K562 (cell line): ENCODE data around the gene TRAPPC12. TPM values are rescaled to one million over a fixed set of nuclear protein-coding genes. Genes with fewer than 3 reads are reported as not detected.
A peak's percentile ranks its signal among the peaks of the same experiment; 100 is the strongest.

ENCODE experiments used
- ATAC-seq: fragments of 200-7000 bp; cut with Tn5 transposase; 3 replicates; pipeline ENCODE4 v1.9.1; 2020; ENCODE audit warnings: moderate library complexity
- BruUV-seq: library from RNA; stranded (reverse); fragments of 400-500 nt; replicated peaks from 2 replicates; lab custom pipeline; 2021; lab: Mats Ljungman, UMichigan
- CTCF ChIA-PET: fragments of 300-600 bp; formaldehyde crosslinking; extraction: SDS; loops from one replicate; lab custom pipeline; 2021; ENCODE audit warnings: low intra/inter-chr PET ratio; lab: Yijun Ruan, JAX
- POLR2A ChIA-PET: fragments of 300-600, 350-650 bp; sonication (Branson Sonifier 250); formaldehyde crosslinking; extraction: SDS; loops from one replicate; lab custom pipeline; 2021; ENCODE audit warnings: antibody characterized with exemption, inconsistent platforms; lab: Yijun Ruan, JAX
- DNase-seq, 4 experiments: peaks; one replicate each; pipeline versions ENCODE4 v3.0.0 to v3.0.0-alpha.2; 2011 to 2018; ENCODE audit warnings: low spot score in 3 of 4, mixed read lengths in 3 of 4; ENCODE audit errors: extremely low read depth in 1 of 4
- FAIRE-seq: peaks from 2 replicates; lab custom pipeline; 2011; peaks lifted over from hg19 to GRCh38; lab: Jason Lieb, UNC
- H2AFZ ChIP-seq: 2 replicates; pipeline ENCODE4 v1.6.0; 2011; ENCODE audit warnings: low read depth, low read length, control low read depth, inconsistent platforms
- H3K27ac ChIP-seq: fragments of 200-600 bp; 3 replicates; pipeline ENCODE4 v1.8.0; 2011; ENCODE audit warnings: low read depth, mild to moderate bottlenecking, control low read depth, inconsistent platforms, low read length, moderate library complexity, mixed read lengths; ENCODE audit errors: extremely low read depth
- H3K27me3 ChIP-seq, 2 experiments: fragments of 300-600 bp in 1 of 2; 2 replicates in 1 of 2; 3 replicates in 1 of 2; pipeline versions ENCODE4 v1.6.0 to v1.8.0; 2011; ENCODE audit warnings: inconsistent platforms in 2 of 2, low read length in 2 of 2, mild to moderate bottlenecking in 1 of 2, mixed read lengths in 1 of 2, moderate library complexity in 1 of 2; ENCODE audit not compliant: control insufficient read depth in 2 of 2, insufficient read depth in 2 of 2
- H3K36me3 ChIP-seq: fragments of 300-600 bp; 3 replicates; pipeline ENCODE4 v1.8.0; 2011; ENCODE audit warnings: mild to moderate bottlenecking, low read length, inconsistent platforms; ENCODE audit not compliant: control insufficient read depth, insufficient read depth
- H3K4me1 ChIP-seq, 2 experiments: fragments of 200-600 bp in 1 of 2; replicated peaks in 1 of 2; 2 replicates in 1 of 2; 3 replicates in 1 of 2; pipeline versions ENCODE4 v1.5.1 to v1.8.0; 2011; ENCODE audit warnings: inconsistent platforms in 2 of 2, low read length in 2 of 2, mild to moderate bottlenecking in 1 of 2, mixed read lengths in 1 of 2, moderate library complexity in 1 of 2; ENCODE audit not compliant: control insufficient read depth in 2 of 2, insufficient read depth in 2 of 2
- H3K4me2 ChIP-seq: 2 replicates; pipeline ENCODE4 v1.6.1; 2011; ENCODE audit warnings: low read length, control low read depth, inconsistent platforms, mixed read lengths; ENCODE audit not compliant: insufficient read depth
- H3K4me3 ChIP-seq: fragments of 200-600 bp; sonication (generic), shearing (Covaris generic); 2 replicates; pipeline ENCODE4 v1.5.1; 2016; ENCODE audit warnings: control low read depth, inconsistent platforms
- H3K79me2 ChIP-seq: fragments of 200-600 bp; 3 replicates; pipeline ENCODE4 v1.8.0; 2011; ENCODE audit warnings: low read length, inconsistent platforms; ENCODE audit not compliant: control insufficient read depth, insufficient read depth
- H3K9ac ChIP-seq, 2 experiments: 2 replicates each; pipeline versions ENCODE4 v1.6.0 to v1.6.1; 2011; ENCODE audit warnings: low read depth in 2 of 2, low read length in 2 of 2, control low read depth in 1 of 2, inconsistent platforms in 1 of 2, mild to moderate bottlenecking in 1 of 2, mixed read lengths in 1 of 2; ENCODE audit not compliant: insufficient read depth in 1 of 2
- H3K9me1 ChIP-seq: one replicate; pipeline ENCODE4 v1.6.0; 2011; ENCODE audit warnings: inconsistent platforms, mild to moderate bottlenecking, low read length, moderate library complexity; ENCODE audit not compliant: control insufficient read depth, insufficient read depth
- H3K9me3 ChIP-seq: replicated peaks from 2 replicates; pipeline ENCODE4 v1.5.1; 2011; ENCODE audit warnings: low read depth, low read length, inconsistent platforms; ENCODE audit not compliant: control insufficient read depth, insufficient read depth
- H4K20me1 ChIP-seq: replicated peaks from 2 replicates; pipeline ENCODE4 v1.6.1; 2011; ENCODE audit warnings: low read length, inconsistent platforms, mixed read lengths; ENCODE audit not compliant: control insufficient read depth, insufficient read depth
- ATF4 ChIP-seq: fragments of 450-650 bp; formaldehyde crosslinking; IDR thresholded peaks from 2 replicates; pipeline ENCODE4 v1.4.0; 2022; ENCODE audit warnings: mild to moderate bottlenecking, moderate library complexity
- CBX1 ChIP-seq: sonication (generic); IDR thresholded peaks from 2 replicates; pipeline ENCODE4 v1.6.1; 2016; ENCODE audit warnings: antibody characterized with exemption, low read depth, mild to moderate bottlenecking
- E2F3 ChIP-seq: fragments of 250-450 bp; sonication (Bioruptor Pico); IDR thresholded peaks from 2 replicates; pipeline ENCODE4 v1.4.0; 2020; ENCODE audit warnings: mild to moderate bottlenecking
- EP400 ChIP-seq: fragments of 450-650 bp; IDR thresholded peaks from 2 replicates; pipeline ENCODE4 v1.6.1; 2017; ENCODE audit warnings: antibody characterized with exemption, mild to moderate bottlenecking, moderate library complexity
- MAFF ChIP-seq: IDR thresholded peaks from 2 replicates; pipeline ENCODE4 v1.6.1; 2012; ENCODE audit warnings: low read length, improper control_type of control experiment
- MEF2D ChIP-seq: conservative IDR thresholded peaks from 2 replicates; pipeline ENCODE4 v1.6.1; 2016; ENCODE audit warnings: low read depth, missing genetic modification characterization, missing compliant biosample characterization
- NR4A1 ChIP-seq, 2 experiments: fragments of 250-450 bp in 1 of 2; fragments of 450-650 bp in 1 of 2; sonication (Bioruptor Pico) in 1 of 2; IDR thresholded peaks; 2 replicates each; pipeline versions ENCODE4 v1.4.0 to v1.6.1; 2016 to 2020; ENCODE audit warnings: mild to moderate bottlenecking in 2 of 2, missing compliant biosample characterization in 1 of 2, missing genetic modification characterization in 1 of 2, moderate library complexity in 1 of 2
- OTX1 ChIP-seq: fragments of 450-650 bp; formaldehyde crosslinking; IDR thresholded peaks from 2 replicates; pipeline ENCODE4 v1.4.0; 2022; ENCODE audit warnings: mild to moderate bottlenecking
- PBX2 ChIP-seq, 2 experiments: IDR thresholded peaks in 1 of 2; conservative IDR thresholded peaks in 1 of 2; 2 replicates each; pipeline ENCODE4 v1.6.1; 2016; ENCODE audit warnings: low read depth in 2 of 2, mild to moderate bottlenecking in 1 of 2, missing compliant biosample characterization in 1 of 2, missing genetic modification characterization in 1 of 2, moderate library complexity in 1 of 2
- POLR2G ChIP-seq: fragments of 200-400 bp; formaldehyde crosslinking; IDR thresholded peaks from 2 replicates; pipeline ENCODE4 v1.6.1; 2017; ENCODE audit warnings: low read depth, mild to moderate bottlenecking, antibody characterized with exemption, low read length, moderate library complexity
- ZBTB49 ChIP-seq: sonication (generic); formaldehyde crosslinking; IDR thresholded peaks from 2 replicates; pipeline ENCODE4 v1.8.0; 2022; ENCODE audit warnings: missing genetic modification reagents, mild to moderate bottlenecking, borderline replicate concordance
- ZNF740 ChIP-seq, 3 experiments: fragments of 200-800 bp in 1 of 3; sonication (Bioruptor generic) in 1 of 3; sonication (generic) in 1 of 3; formaldehyde crosslinking in 1 of 3; IDR thresholded peaks; 2 replicates each; pipeline versions ENCODE4 v1.6.1 to v1.8.0; 2016 to 2022; ENCODE audit warnings: mild to moderate bottlenecking in 2 of 3, missing compliant biosample characterization in 2 of 3, missing genetic modification characterization in 2 of 3, missing genetic modification reagents in 1 of 3
- WGBS: fragments of 100-300 bp; shearing (Covaris generic); methylation state at CpG from one replicate; pipeline ENCODE4 v1.1.6; 2016; ENCODE audit warnings: low coverage, mixed read lengths; ENCODE audit not compliant: insufficient coverage; ENCODE audit errors: missing lambda C conversion rate; 5-methylcytosine and 5-hydroxymethylcytosine counted together
- in situ Hi-C: fragments of 300-500 bp; cut with MboI; formaldehyde crosslinking; loops from 4 replicates; pipeline ENCODE4 v1.15.0; 2018; ENCODE audit warnings: inconsistent platforms, mixed read lengths
- intact Hi-C: fragments of 100-400 bp; cut with micrococcal nuclease; formaldehyde crosslinking; loops from 2 replicates; pipeline ENCODE4 v1.14.2; 2022
- polyA plus RNA-seq, 8 experiments: library from polyadenylated mRNA; depleted of rRNA in 4 of 8; stranded (reverse) in 5 of 8; unstranded in 3 of 8; fragments of >200 nt; fragmentation: Nextera tagmentation in 2 of 8; fragmentation: Illumina TruSeq in 1 of 8; extraction: Ambion mirVana in 2 of 8; extraction: Trizol in 1 of 8; gene quantifications; 2 replicates each; pipeline versions ENCODE4 v1.2.1 to v1.2.3, GENCODE V29; 2011 to 2014; ENCODE audit warnings: inconsistent platforms in 1 of 8, missing spikeins in 1 of 8
- total RNA-seq, 7 experiments: library from RNA; depleted of rRNA in 6 of 7; stranded (reverse); fragments of >200 nt in 6 of 7; fragmentation: Illumina TruSeq in 2 of 7; extraction: Trizol in 2 of 7; gene quantifications; 2 replicates each; pipeline versions ENCODE4 v1.2.1 to v1.2.3, GENCODE V29; 2011 to 2021; ENCODE audit warnings: low replicate concordance in 1 of 7

The TRAPPC12 gene
- total and polyA plus RNA-seq, 9 of the 15 experiments (the other 6 are each of a cell fraction or from before 2014, with no cell fraction given): 8.0 to 75.2 (median 39.1) TPM

- H3K9me1 ChIP-seq: no peaks in the 10 kb centered on the region
- no peak overlapping the region for H3K4me2 ChIP-seq
- H3K79me2 ChIP-seq: no peaks in the 10 kb centered on the region
- no peak for FAIRE-seq
- intact Hi-C loops (no loop called here), in situ Hi-C loops (no loop called here)
- ATAC-seq: no peak
- POLR2A ChIA-PET: interaction anchor here (0.6 kb wide), 1 partner anchor 15 kb away, joined by 3 read pairs; no protein-coding TSS in a partner anchor
- H3K27me3 ChIP-seq: no peaks in the 10 kb centered on the region
- H3K27ac ChIP-seq: no peak overlapping the region
- peaks cover 0 to 14% of the 10 kb centered on the region in 2 experiments; a peak in 2 of 5 replicates for H3K4me1 ChIP-seq
- no peak for DNase-seq
- 83% methylated on average over 16 of the region's 30 CpGs for WGBS
- peaks cover 1% of the 10 kb centered on the region for H3K9me3 ChIP-seq
- H3K9ac ChIP-seq: no peak overlapping the region
- no TSS peak for BruUV-seq
- CTCF ChIA-PET: no interaction called here
- H4K20me1 ChIP-seq: no peaks in the 10 kb centered on the region
- H3K36me3 ChIP-seq: peaks cover 17% of the 10 kb centered on the region; the same call in 2 of the 3 replicates
- no peak overlapping the region for H2AFZ ChIP-seq
- H3K4me3 ChIP-seq: no peak overlapping the region
- TF ChIP-seq ZNF740 (CRISPR knock-in tag; IDR thresholded peaks at IDR 0.05) (0 out of 2 replicates have a peak, but pooled peaks have one; percentile 43), ZNF740 (tag; IDR thresholded peaks at IDR 0.05) (no peak), ZBTB49 (CRISPR knock-in tag) (no peak), E2F3 (no peak), POLR2G (0 out of 2 replicates have a peak, but pooled peaks have one; percentile 25), EP400 (no peak), PBX2 (CRISPR knock-in tag; IDR thresholded peaks at IDR 0.05; ENCODE audit: low read depth) (0 out of 2 replicates have a peak, but pooled peaks have one; percentile 6), PBX2 (tag; conservative IDR thresholded peaks at IDR 0.05; ENCODE audit: low read depth) (no peak), MEF2D (tag) (no peak), OTX1 (no peak), MAFF (peak; percentile 32; the same call in 1 of the 2 replicates), NR4A1 (CRISPR knock-in tag; IDR thresholded peaks at IDR 0.05) (no peak), NR4A1 (tag; IDR thresholded peaks at IDR 0.05) (no peak), ATF4 (CRISPR knock-in tag) (no peak), CBX1 (no peak)
Measured at GRCh38 chr2:3483227-3483985, 103.9 kb downstream of the TRAPPC12 start.
